ENCODE data around the gene NUDT5. TPM values are rescaled to one million over a fixed set of nuclear protein-coding genes. Genes with fewer than 3 reads are reported as not detected.
A peak's percentile ranks its signal among the peaks of the same experiment; 100 is the strongest.
"Not testable (repeated sequence)": the region's sequence is repeated elsewhere in the genome, so short reads cannot be mapped to it uniquely, and the experiment has no call there.

NUDT5 gene
- total RNA-seq, 6 experiments from 2014 or later, result 49.4 to 59.7 (median 51.1) TPM

DNA sequence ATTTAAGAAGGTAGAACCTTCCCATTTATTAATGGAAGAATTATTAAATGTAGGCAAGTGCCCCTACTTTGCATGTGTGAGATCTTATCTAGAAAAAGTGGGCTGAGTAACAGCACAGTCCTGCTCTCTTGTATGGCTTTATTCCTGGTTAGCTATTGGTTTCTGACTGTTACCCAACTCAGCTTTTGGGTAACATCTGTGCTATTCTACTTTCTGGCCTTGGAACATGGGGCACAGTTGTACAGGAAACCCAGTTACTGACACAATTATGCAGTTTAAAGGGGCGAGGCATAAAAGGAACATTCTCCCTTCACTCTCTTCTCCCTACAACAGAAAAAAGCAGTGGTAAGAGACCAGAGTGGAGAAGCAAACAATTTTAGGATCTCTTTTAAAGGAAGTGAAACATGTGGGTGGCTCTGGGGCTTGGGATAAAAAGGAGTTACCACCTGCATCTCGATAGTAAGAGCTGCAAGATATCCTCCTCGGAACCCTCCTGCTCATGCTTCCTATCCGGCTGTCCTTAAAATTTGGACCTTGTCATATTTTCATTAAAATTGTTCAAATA is 16.0 kb downstream of the NUDT5 start:
- H3K36me3 Mint-ChIP-seq (ENCODE audit: low read depth), result peaks cover 5% of the 10 kb centered on the region; the same call in 1 of the 2 replicates
- no peak overlapping the region for H3K27ac Mint-ChIP-seq
- H3K4me3 Mint-ChIP-seq, result no peak overlapping the region
- no peaks in the 10 kb centered on the region; the same call in 1 of the 2 replicates for H3K27me3 Mint-ChIP-seq (ENCODE audit: insufficient read depth)
- TF ChIP-seq, protein P1, sequence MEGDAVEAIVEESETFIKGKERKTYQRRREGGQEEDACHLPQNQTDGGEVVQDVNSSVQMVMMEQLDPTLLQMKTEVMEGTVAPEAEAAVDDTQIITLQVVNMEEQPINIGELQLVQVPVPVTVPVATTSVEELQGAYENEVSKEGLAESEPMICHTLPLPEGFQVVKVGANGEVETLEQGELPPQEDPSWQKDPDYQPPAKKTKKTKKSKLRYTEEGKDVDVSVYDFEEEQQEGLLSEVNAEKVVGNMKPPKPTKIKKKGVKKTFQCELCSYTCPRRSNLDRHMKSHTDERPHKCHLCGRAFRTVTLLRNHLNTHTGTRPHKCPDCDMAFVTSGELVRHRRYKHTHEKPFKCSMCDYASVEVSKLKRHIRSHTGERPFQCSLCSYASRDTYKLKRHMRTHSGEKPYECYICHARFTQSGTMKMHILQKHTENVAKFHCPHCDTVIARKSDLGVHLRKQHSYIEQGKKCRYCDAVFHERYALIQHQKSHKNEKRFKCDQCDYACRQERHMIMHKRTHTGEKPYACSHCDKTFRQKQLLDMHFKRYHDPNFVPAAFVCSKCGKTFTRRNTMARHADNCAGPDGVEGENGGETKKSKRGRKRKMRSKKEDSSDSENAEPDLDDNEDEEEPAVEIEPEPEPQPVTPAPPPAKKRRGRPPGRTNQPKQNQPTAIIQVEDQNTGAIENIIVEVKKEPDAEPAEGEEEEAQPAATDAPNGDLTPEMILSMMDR (IDR thresholded peaks at IDR 0.05), result no peak
- peaks cover 12% of the 10 kb centered on the region for H3K4me1 Mint-ChIP-seq (ENCODE audit: low read depth)
- H3K9me3 Mint-ChIP-seq, result no peaks in the 10 kb centered on the region
- DNase-seq, result no peak

DNA sequence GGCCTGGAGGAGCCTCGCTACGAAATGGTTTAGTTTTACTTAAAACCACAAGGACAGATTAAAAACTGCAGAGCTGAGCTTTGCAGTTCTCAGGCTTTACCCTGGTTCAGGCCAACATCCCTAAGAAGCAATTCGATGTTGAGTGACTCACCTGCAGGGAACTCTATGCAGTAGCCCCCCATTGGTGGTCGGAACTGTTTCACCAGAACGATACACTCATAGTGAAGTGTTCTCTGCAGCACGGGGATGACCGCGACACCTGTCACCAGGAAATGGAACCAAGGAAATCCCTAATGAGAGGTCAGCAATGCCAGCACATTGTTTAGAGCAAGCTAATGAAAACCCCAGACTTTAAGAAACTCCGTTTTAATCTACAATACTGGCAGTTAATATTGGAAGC is 18.0 kb downstream of the NUDT5 start:
- no peak overlapping the region for H3K4me3 Mint-ChIP-seq

DNA sequence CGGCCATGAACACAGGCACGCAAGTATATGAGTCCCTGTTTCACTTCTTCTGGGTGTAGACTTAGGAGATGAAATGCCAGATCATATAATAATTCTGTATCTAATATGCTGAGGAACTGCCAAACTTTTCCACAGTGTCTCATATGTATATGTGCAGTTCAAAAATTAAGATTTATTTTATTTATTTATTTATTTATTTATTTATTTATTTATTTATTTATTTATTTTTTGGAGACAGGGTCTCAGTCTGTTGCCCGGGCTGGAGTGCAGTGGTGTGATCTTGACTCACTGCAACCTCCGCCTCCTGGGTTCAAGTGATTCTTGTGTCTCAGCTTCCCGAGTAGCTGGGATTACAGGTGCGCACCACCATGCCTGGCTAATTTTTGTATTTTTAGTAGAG is 24.2 kb downstream of the NUDT5 start:
- peaks cover 34% of the 10 kb centered on the region for H3K36me3 Mint-ChIP-seq (ENCODE audit: low read depth)
- not testable (repeated sequence) for H3K27me3 Mint-ChIP-seq (ENCODE audit: insufficient read depth); H3K4me1 Mint-ChIP-seq (ENCODE audit: low read depth); H3K9me3 Mint-ChIP-seq; DNase-seq; H3K27ac Mint-ChIP-seq; H3K4me3 Mint-ChIP-seq

More for the DNA sequence above, 18.0 kb downstream of the NUDT5 start:
- Mint-ChIP-seq H3K27ac (peak overlapping the region; percentile 43; the same call in 1 of the 2 replicates), H3K9me3 (no peaks in the 10 kb centered on the region), H3K27me3 (ENCODE audit: insufficient read depth) (no peaks in the 10 kb centered on the region; the same call in 1 of the 2 replicates), H3K36me3 (ENCODE audit: low read depth) (peaks cover 9% of the 10 kb centered on the region; the same call in 1 of the 2 replicates), H3K4me1 (ENCODE audit: low read depth) (peaks cover 12% of the 10 kb centered on the region)
- peak; percentile 8 for DNase-seq
- TF ChIP-seq, protein P1 (IDR thresholded peaks at IDR 0.05), result no peak

DNA sequence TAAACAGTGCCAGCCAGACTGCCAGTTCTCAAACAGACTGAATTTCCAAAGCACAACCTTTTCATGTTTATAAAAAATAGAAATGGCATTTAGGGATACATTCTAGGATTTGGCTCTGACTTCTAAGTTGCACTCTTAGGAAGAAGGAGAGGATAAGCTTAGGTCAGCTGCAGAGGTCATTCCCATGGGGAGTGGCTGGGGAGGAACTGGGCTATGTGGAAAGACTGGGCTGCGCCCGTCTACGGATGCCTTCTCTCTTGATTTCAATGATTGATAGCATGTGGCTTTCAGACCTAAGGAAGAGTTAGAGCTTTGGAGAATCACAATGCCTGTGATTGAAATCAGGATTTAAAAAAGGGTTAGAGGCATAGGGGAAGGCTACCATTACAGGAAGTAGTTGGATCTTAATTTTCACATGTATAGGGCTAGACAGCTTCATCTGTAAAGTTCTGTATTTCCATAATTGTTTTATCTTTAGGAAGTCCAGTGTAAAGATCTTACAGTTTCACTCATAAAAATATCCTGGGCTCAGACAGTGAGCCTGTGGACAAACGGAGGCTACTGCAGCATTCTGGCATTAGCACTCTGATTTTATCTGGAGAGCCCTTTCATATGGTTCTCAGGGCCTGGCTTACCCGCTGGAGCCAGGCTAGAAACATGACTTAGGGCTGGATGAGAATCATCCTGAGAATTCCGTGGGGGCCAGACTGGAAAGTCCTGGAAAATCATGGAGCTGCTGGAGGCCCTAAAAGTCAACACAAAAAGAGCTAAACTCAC is 29.5 kb downstream of the NUDT5 start:
- no peak for DNase-seq
- Mint-ChIP-seq H3K36me3 (ENCODE audit: low read depth) (peaks cover 40% of the 10 kb centered on the region), H3K27me3 (ENCODE audit: insufficient read depth) (peaks cover 1% of the 10 kb centered on the region; the same call in 1 of the 2 replicates), H3K27ac (no peak overlapping the region; the same call in 1 of the 2 replicates), H3K4me1 (ENCODE audit: low read depth) (peaks cover 7% of the 10 kb centered on the region; the same call in 1 of the 2 replicates), H3K9me3 (no peaks in the 10 kb centered on the region), H3K4me3 (no peak overlapping the region)
- TF ChIP-seq, protein P1 (IDR thresholded peaks at IDR 0.05), result no peak

DNA sequence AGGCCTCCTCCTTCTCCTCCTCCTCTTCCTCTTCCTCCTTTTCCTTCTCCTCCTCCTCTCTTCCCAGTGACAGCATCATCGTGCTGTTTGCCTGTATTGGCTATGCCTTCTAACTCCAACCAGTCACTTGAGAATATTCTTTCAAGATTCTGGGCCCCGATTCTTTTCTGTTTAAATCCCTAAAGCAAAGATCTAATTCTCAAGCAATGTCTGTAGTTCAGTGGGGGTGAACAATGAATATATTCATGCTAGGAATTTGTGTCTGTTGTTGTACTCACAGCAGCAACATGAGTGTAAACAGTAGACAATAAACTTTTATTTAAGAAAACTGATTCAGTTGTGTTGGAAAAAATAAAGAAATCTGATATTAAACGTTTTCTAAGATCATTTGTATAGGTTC is 30.7 kb downstream of the NUDT5 start:
- Mint-ChIP-seq H3K4me3 (no peak overlapping the region), H3K9me3 (no peaks in the 10 kb centered on the region), H3K36me3 (ENCODE audit: low read depth) (peaks cover 33% of the 10 kb centered on the region), H3K4me1 (ENCODE audit: low read depth) (peaks cover 1% of the 10 kb centered on the region; the same call in 1 of the 2 replicates), H3K27ac (no peak overlapping the region), H3K27me3 (ENCODE audit: insufficient read depth) (peaks cover 1% of the 10 kb centered on the region; the same call in 1 of the 2 replicates)
- TF ChIP-seq, protein P1 (IDR thresholded peaks at IDR 0.05), result no peak
- DNase-seq, result no peak

DNA sequence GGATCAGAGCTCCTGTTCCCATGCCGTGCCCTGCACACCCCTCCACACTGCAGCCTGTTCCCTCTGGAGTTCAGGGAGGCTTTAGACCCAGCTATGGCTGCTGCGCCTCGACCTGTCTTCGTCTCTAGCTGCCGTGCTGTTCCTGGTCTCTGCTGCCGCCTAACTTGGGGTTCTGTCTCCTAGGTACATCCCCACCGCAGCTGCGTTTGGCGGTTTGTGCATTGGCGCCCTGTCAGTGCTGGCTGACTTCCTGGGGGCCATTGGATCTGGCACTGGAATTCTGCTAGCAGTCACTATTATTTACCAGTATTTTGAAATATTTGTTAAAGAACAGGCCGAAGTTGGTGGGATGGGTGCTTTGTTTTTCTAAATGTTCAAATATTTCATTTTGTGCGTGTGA is 31.6 kb downstream of the NUDT5 start:
- Mint-ChIP-seq H3K36me3 (ENCODE audit: low read depth) (peaks cover 26% of the 10 kb centered on the region), H3K9me3 (no peaks in the 10 kb centered on the region), H3K27me3 (ENCODE audit: insufficient read depth) (peaks cover 1% of the 10 kb centered on the region; the same call in 1 of the 2 replicates), H3K4me1 (ENCODE audit: low read depth) (no peaks in the 10 kb centered on the region), H3K27ac (no peak overlapping the region), H3K4me3 (no peak overlapping the region)
- DNase-seq, result no peak
- TF ChIP-seq, protein P1 (IDR thresholded peaks at IDR 0.05), result no peak

All from HFFc6 (cell line).